ENCODE results near the gene WDR93.
A peak's percentile ranks its signal among the peaks of the same experiment; 100 is the strongest.

WDR93 gene

GRCh38 chr15:89669309-89669865 lies 21.2 kb upstream of the WDR93 start:
- Histone ChIP-seq H3K9me3 (ENCODE audit: control insufficient read depth in 5 of 5, low read length in 5 of 5) (no peaks in the 10 kb centered on the region), H3K27ac (ENCODE audit: low read depth, low read length) (peak overlapping the region; percentile 15), H3K4me1 (ENCODE audit: control insufficient read depth in 5 of 5, insufficient read depth in 5 of 5, low read length in 5 of 5) (peaks cover 7 to 96% (median 88%) of the 10 kb centered on the region in 5 donors), H3K36me3 (ENCODE audit: control insufficient read depth in 5 of 5, insufficient read depth in 5 of 5, low read length in 5 of 5) (peaks cover 0 to 76% (median 69%) of the 10 kb centered on the region in 5 donors), H3K9ac (ENCODE audit: low read length in 5 of 5) (no peak overlapping the region), H3K27me3 (ENCODE audit: control insufficient read depth in 5 of 5, insufficient read depth in 4 of 5, low read length in 5 of 5) (no peaks in the 10 kb centered on the region), H3K4me3 (ENCODE audit: low read depth in 1 of 5, low read length in 5 of 5) (no peak overlapping the region)

GRCh38 chr15:89669941-89670340 lies 20.7 kb upstream of the WDR93 start:
- H3K27ac ChIP-seq (ENCODE audit: low read depth, low read length) = peak overlapping the region; percentile 46
- peaks cover 7 to 97% (median 85%) of the 10 kb centered on the region in 5 donors for H3K4me1 ChIP-seq (ENCODE audit: control insufficient read depth in 5 of 5, insufficient read depth in 5 of 5, low read length in 5 of 5)
- no peak overlapping the region for H3K9ac ChIP-seq (ENCODE audit: low read length in 5 of 5)
- no peaks in the 10 kb centered on the region for H3K27me3 ChIP-seq (ENCODE audit: control insufficient read depth in 5 of 5, insufficient read depth in 4 of 5, low read length in 5 of 5)
- no peak overlapping the region for H3K4me3 ChIP-seq (ENCODE audit: low read depth in 1 of 5, low read length in 5 of 5)
- no peaks in the 10 kb centered on the region for H3K9me3 ChIP-seq (ENCODE audit: control insufficient read depth in 5 of 5, low read length in 5 of 5)
- peaks cover 0 to 79% (median 69%) of the 10 kb centered on the region in 5 donors for H3K36me3 ChIP-seq (ENCODE audit: control insufficient read depth in 5 of 5, insufficient read depth in 5 of 5, low read length in 5 of 5)

- no peaks in the 10 kb centered on the region for H3K9me3 ChIP-seq (ENCODE audit: control insufficient read depth in 5 of 5, low read length in 5 of 5)
- H3K9ac ChIP-seq (ENCODE audit: low read length in 5 of 5) = peak overlapping the region in 1 of 5 donors; percentile 26
- H3K4me3 ChIP-seq (ENCODE audit: low read depth in 1 of 5, low read length in 5 of 5) = peak overlapping the region in 1 of 5 donors; percentile 36
- H3K36me3 ChIP-seq (ENCODE audit: control insufficient read depth in 5 of 5, insufficient read depth in 5 of 5, low read length in 5 of 5) = peaks cover 0 to 82% (median 69%) of the 10 kb centered on the region in 5 donors
- H3K27me3 ChIP-seq (ENCODE audit: control insufficient read depth in 5 of 5, insufficient read depth in 4 of 5, low read length in 5 of 5) = no peaks in the 10 kb centered on the region
- peak overlapping the region; percentile 46 for H3K27ac ChIP-seq (ENCODE audit: low read depth, low read length)
- H3K4me1 ChIP-seq (ENCODE audit: control insufficient read depth in 5 of 5, insufficient read depth in 5 of 5, low read length in 5 of 5) = peaks cover 7 to 99% (median 79%) of the 10 kb centered on the region in 5 donors
Measured at GRCh38 chr15:89670971-89671560, 19.5 kb upstream of the WDR93 start.

GRCh38 chr15:89671687-89672086 lies 18.9 kb upstream of the WDR93 start:
- H3K27ac ChIP-seq (ENCODE audit: low read depth, low read length) = peak overlapping the region; percentile 46
- H3K4me1 ChIP-seq (ENCODE audit: control insufficient read depth in 5 of 5, insufficient read depth in 5 of 5, low read length in 5 of 5) = peaks cover 7 to 96% (median 74%) of the 10 kb centered on the region in 5 donors
- H3K9me3 ChIP-seq (ENCODE audit: control insufficient read depth in 5 of 5, low read length in 5 of 5) = no peaks in the 10 kb centered on the region
- H3K9ac ChIP-seq (ENCODE audit: low read length in 5 of 5) = peak overlapping the region in 1 of 5 donors; percentile 26
- peaks cover 0 to 86% (median 67%) of the 10 kb centered on the region in 5 donors for H3K36me3 ChIP-seq (ENCODE audit: control insufficient read depth in 5 of 5, insufficient read depth in 5 of 5, low read length in 5 of 5)
- H3K4me3 ChIP-seq (ENCODE audit: low read depth in 1 of 5, low read length in 5 of 5) = peak overlapping the region in 1 of 5 donors; percentile 36
- H3K27me3 ChIP-seq (ENCODE audit: control insufficient read depth in 5 of 5, insufficient read depth in 4 of 5, low read length in 5 of 5) = no peaks in the 10 kb centered on the region

- peak overlapping the region; percentile 27 to 99 (median 78) for H3K4me3 ChIP-seq (ENCODE audit: low read depth in 1 of 5, low read length in 5 of 5)
- H3K4me1 ChIP-seq (ENCODE audit: control insufficient read depth in 5 of 5, insufficient read depth in 5 of 5, low read length in 5 of 5) = peaks cover 7 to 95% (median 66%) of the 10 kb centered on the region in 5 donors
- H3K9ac ChIP-seq (ENCODE audit: low read length in 5 of 5) = peak overlapping the region in 2 of 5 donors; percentile 7 to 27
- H3K36me3 ChIP-seq (ENCODE audit: control insufficient read depth in 5 of 5, insufficient read depth in 5 of 5, low read length in 5 of 5) = peaks cover 0 to 80% (median 65%) of the 10 kb centered on the region in 5 donors
- H3K9me3 ChIP-seq (ENCODE audit: control insufficient read depth in 5 of 5, low read length in 5 of 5) = no peaks in the 10 kb centered on the region
- peak overlapping the region; percentile 79 for H3K27ac ChIP-seq (ENCODE audit: low read depth, low read length)
- H3K27me3 ChIP-seq (ENCODE audit: control insufficient read depth in 5 of 5, insufficient read depth in 4 of 5, low read length in 5 of 5) = no peaks in the 10 kb centered on the region
Measured at GRCh38 chr15:89672221-89673164, 18.1 kb upstream of the WDR93 start.

- peak overlapping the region; percentile 79 for H3K27ac ChIP-seq (ENCODE audit: low read depth, low read length)
- peak overlapping the region; percentile 27 to 99 (median 78) for H3K4me3 ChIP-seq (ENCODE audit: low read depth in 1 of 5, low read length in 5 of 5)
- H3K9ac ChIP-seq (ENCODE audit: low read length in 5 of 5) = peak overlapping the region in 3 of 5 donors; percentile 7 to 40 (median 26)
- peaks cover 0 to 74% (median 60%) of the 10 kb centered on the region in 5 donors for H3K36me3 ChIP-seq (ENCODE audit: control insufficient read depth in 5 of 5, insufficient read depth in 5 of 5, low read length in 5 of 5)
- no peaks in the 10 kb centered on the region for H3K9me3 ChIP-seq (ENCODE audit: control insufficient read depth in 5 of 5, low read length in 5 of 5)
- no peaks in the 10 kb centered on the region for H3K27me3 ChIP-seq (ENCODE audit: control insufficient read depth in 5 of 5, insufficient read depth in 4 of 5, low read length in 5 of 5)
- peaks cover 7 to 89% (median 59%) of the 10 kb centered on the region in 5 donors for H3K4me1 ChIP-seq (ENCODE audit: control insufficient read depth in 5 of 5, insufficient read depth in 5 of 5, low read length in 5 of 5)
Measured at GRCh38 chr15:89673165-89673512, 17.5 kb upstream of the WDR93 start.

GRCh38 chr15:89674526-89674925 lies 16.1 kb upstream of the WDR93 start:
- H3K27ac ChIP-seq (ENCODE audit: low read depth, low read length) = peak overlapping the region; percentile 79

GRCh38 chr15:89675606-89676005 lies 15.0 kb upstream of the WDR93 start:
- peak overlapping the region in 3 of 5 donors; percentile 41 to 90 (median 83) for H3K9ac ChIP-seq (ENCODE audit: low read length in 5 of 5)
- H3K9me3 ChIP-seq (ENCODE audit: control insufficient read depth in 5 of 5, low read length in 5 of 5) = no peaks in the 10 kb centered on the region
- peaks cover 0 to 49% (median 40%) of the 10 kb centered on the region in 5 donors for H3K36me3 ChIP-seq (ENCODE audit: control insufficient read depth in 5 of 5, insufficient read depth in 5 of 5, low read length in 5 of 5)
- H3K4me3 ChIP-seq (ENCODE audit: low read depth in 1 of 5, low read length in 5 of 5) = peak overlapping the region; percentile 52 to 99 (median 85)
- H3K27ac ChIP-seq (ENCODE audit: low read depth, low read length) = peak overlapping the region; percentile 79
- H3K27me3 ChIP-seq (ENCODE audit: control insufficient read depth in 5 of 5, insufficient read depth in 4 of 5, low read length in 5 of 5) = no peaks in the 10 kb centered on the region
- peaks cover 4 to 75% (median 47%) of the 10 kb centered on the region in 5 donors for H3K4me1 ChIP-seq (ENCODE audit: control insufficient read depth in 5 of 5, insufficient read depth in 5 of 5, low read length in 5 of 5)

More at GRCh38 chr15:89674526-89674925, 16.1 kb upstream of the WDR93 start:
- Histone ChIP-seq H3K4me1 (ENCODE audit: control insufficient read depth in 5 of 5, insufficient read depth in 5 of 5, low read length in 5 of 5) (peaks cover 7 to 80% (median 49%) of the 10 kb centered on the region in 5 donors), H3K36me3 (ENCODE audit: control insufficient read depth in 5 of 5, insufficient read depth in 5 of 5, low read length in 5 of 5) (peaks cover 0 to 60% (median 51%) of the 10 kb centered on the region in 5 donors), H3K9ac (ENCODE audit: low read length in 5 of 5) (peak overlapping the region in 2 of 5 donors; percentile 65 to 90), H3K4me3 (ENCODE audit: low read depth in 1 of 5, low read length in 5 of 5) (peak overlapping the region; percentile 52 to 99 (median 78)), H3K9me3 (ENCODE audit: control insufficient read depth in 5 of 5, low read length in 5 of 5) (no peaks in the 10 kb centered on the region), H3K27me3 (ENCODE audit: control insufficient read depth in 5 of 5, insufficient read depth in 4 of 5, low read length in 5 of 5) (no peaks in the 10 kb centered on the region)

- peak overlapping the region; percentile 64 to 90 (median 83) for H3K9ac ChIP-seq (ENCODE audit: low read length in 5 of 5)
- H3K4me1 ChIP-seq (ENCODE audit: control insufficient read depth in 5 of 5, insufficient read depth in 5 of 5, low read length in 5 of 5) = peaks cover 4 to 65% (median 39%) of the 10 kb centered on the region in 5 donors
- H3K4me3 ChIP-seq (ENCODE audit: low read depth in 1 of 5, low read length in 5 of 5) = peak overlapping the region; percentile 52 to 99 (median 85)
- H3K27ac ChIP-seq (ENCODE audit: low read depth, low read length) = peak overlapping the region; percentile 79
- H3K9me3 ChIP-seq (ENCODE audit: control insufficient read depth in 5 of 5, low read length in 5 of 5) = no peaks in the 10 kb centered on the region
- no peaks in the 10 kb centered on the region for H3K27me3 ChIP-seq (ENCODE audit: control insufficient read depth in 5 of 5, insufficient read depth in 4 of 5, low read length in 5 of 5)
- H3K36me3 ChIP-seq (ENCODE audit: control insufficient read depth in 5 of 5, insufficient read depth in 5 of 5, low read length in 5 of 5) = peaks cover 0 to 31% (median 24%) of the 10 kb centered on the region in 5 donors
Measured at GRCh38 chr15:89677381-89677780, 13.2 kb upstream of the WDR93 start.

Data from subcutaneous abdominal adipose tissue (tissue), 5 donors.